Esophagus muscularis mucosa (tissue), 3 donors: ENCODE measurements around the gene NSD2.

Experiments used
- POLR2A ChIP-seq: fragments of 450-650 bp; IDR thresholded peaks from one replicate; pipeline ENCODE4 v1.6.1; 2017; ENCODE audit warnings: antibody characterized with exemption, moderate library complexity, mild to moderate bottlenecking, low read depth
- TF ChIP-seq, protein P1 (sequence below), 3 experiments: fragments of 200-600 bp in 2 of 3; fragments of 450-650 bp in 1 of 3; sonication (generic) in 2 of 3; IDR thresholded peaks; one replicate each; pipeline ENCODE4 v1.5.1; 2017 to 2019; ENCODE audit warnings: antibody characterized with exemption in 3 of 3, mild to moderate bottlenecking in 2 of 3, moderate library complexity in 1 of 3

DNA sequence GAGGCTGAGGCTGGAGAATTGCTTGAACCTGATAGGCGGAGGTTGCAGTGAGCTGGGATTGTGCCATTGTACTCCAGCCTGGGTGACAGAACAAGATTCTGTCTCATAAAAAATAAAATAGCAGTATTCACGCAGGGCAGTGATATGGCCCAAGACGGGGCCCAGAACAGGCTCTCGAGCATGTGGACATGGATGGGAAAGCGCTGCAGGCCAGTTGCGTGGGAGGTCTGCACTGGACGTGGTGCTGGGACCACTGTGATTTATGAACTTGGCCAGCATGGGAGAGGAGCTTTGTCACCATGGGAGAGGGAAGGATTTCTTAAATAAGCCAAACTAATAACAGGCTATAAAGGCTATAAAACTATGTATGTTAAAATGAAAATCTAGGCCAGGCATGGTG is 51.6 kb downstream of the NSD2 start:
- TF ChIP-seq, protein P1, sequence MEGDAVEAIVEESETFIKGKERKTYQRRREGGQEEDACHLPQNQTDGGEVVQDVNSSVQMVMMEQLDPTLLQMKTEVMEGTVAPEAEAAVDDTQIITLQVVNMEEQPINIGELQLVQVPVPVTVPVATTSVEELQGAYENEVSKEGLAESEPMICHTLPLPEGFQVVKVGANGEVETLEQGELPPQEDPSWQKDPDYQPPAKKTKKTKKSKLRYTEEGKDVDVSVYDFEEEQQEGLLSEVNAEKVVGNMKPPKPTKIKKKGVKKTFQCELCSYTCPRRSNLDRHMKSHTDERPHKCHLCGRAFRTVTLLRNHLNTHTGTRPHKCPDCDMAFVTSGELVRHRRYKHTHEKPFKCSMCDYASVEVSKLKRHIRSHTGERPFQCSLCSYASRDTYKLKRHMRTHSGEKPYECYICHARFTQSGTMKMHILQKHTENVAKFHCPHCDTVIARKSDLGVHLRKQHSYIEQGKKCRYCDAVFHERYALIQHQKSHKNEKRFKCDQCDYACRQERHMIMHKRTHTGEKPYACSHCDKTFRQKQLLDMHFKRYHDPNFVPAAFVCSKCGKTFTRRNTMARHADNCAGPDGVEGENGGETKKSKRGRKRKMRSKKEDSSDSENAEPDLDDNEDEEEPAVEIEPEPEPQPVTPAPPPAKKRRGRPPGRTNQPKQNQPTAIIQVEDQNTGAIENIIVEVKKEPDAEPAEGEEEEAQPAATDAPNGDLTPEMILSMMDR (IDR thresholded peaks at IDR 0.05): no peak
- TF ChIP-seq POLR2A: no peak
